Skeletal muscle cell (primary cell): ENCODE data around the gene N4BP3.
"Not testable (repeated sequence)": the region's sequence is repeated elsewhere in the genome, so short reads cannot be mapped to it uniquely, and the experiment has no call there.

Experiments
- DNase-seq: peaks from one replicate; pipeline ENCODE4 v3.0.0-alpha.2; 2010; ENCODE audit warnings: low read depth
- H3K4me3 ChIP-seq: 2 replicates; pipeline ENCODE4 v1.5.1; 2011; ENCODE audit warnings: low read depth, mild to moderate bottlenecking, control low read depth, low read length, moderate library complexity

Gene N4BP3

GRCh38 chr5:178113141-178113787, at the start of gene N4BP3:
Gene N4BP3, plus strand, starts transcription at chr5:178113532. Its CDS starts 6,052 bp downstream, at chr5:178119584.
- H3K4me3 ChIP-seq = peak within 1 kb of the TSS; percentile 46
- no peak for DNase-seq

- H3K4me3 ChIP-seq = no peak overlapping the region
Measured at GRCh38 chr5:178067755-178068154, 45.6 kb upstream of the N4BP3 start.

GRCh38 chr5:178068293-178068692, 45.0 kb upstream of the N4BP3 start:
- no peak overlapping the region for H3K4me3 ChIP-seq
- no peak for DNase-seq

More at GRCh38 chr5:178067755-178068154, 45.6 kb upstream of the N4BP3 start:
- DNase-seq = no peak

GRCh38 chr5:178069909-178070308, 43.4 kb upstream of the N4BP3 start:
- DNase-seq = no peak
- H3K4me3 ChIP-seq = no peak overlapping the region

GRCh38 chr5:178071108-178071507, 42.2 kb upstream of the N4BP3 start:
- no peak overlapping the region for H3K4me3 ChIP-seq
- no peak for DNase-seq

- no peak overlapping the region for H3K4me3 ChIP-seq
- DNase-seq = no peak
Measured at GRCh38 chr5:178072749-178073148, 40.6 kb upstream of the N4BP3 start.

- no peak for DNase-seq
- H3K4me3 ChIP-seq = no peak overlapping the region
Measured at GRCh38 chr5:178074266-178074952, 38.9 kb upstream of the N4BP3 start.

- H3K4me3 ChIP-seq, DNase-seq: not testable (repeated sequence)
Measured at GRCh38 chr5:178076965-178077364, 36.4 kb upstream of the N4BP3 start.

- DNase-seq = no peak
- H3K4me3 ChIP-seq = no peak overlapping the region
Measured at GRCh38 chr5:178077751-178078150, 35.6 kb upstream of the N4BP3 start.

- DNase-seq = no peak
Measured at GRCh38 chr5:178078197-178079010, 34.9 kb upstream of the N4BP3 start.

GRCh38 chr5:178080056-178080455, 33.3 kb upstream of the N4BP3 start:
- H3K4me3 ChIP-seq = no peak overlapping the region
- DNase-seq = no peak

More at GRCh38 chr5:178078197-178079010, 34.9 kb upstream of the N4BP3 start:
- no peak overlapping the region for H3K4me3 ChIP-seq

GRCh38 chr5:178080618-178081410, 32.5 kb upstream of the N4BP3 start:
- no peak for DNase-seq
- no peak overlapping the region for H3K4me3 ChIP-seq

- H3K4me3 ChIP-seq = no peak overlapping the region
- no peak for DNase-seq
Measured at GRCh38 chr5:178081571-178082243, 31.6 kb upstream of the N4BP3 start.

GRCh38 chr5:178083922-178084321, 29.4 kb upstream of the N4BP3 start:
- H3K4me3 ChIP-seq = no peak overlapping the region
- DNase-seq = no peak

- no peak for DNase-seq
- H3K4me3 ChIP-seq = no peak overlapping the region
Measured at GRCh38 chr5:178085316-178085715, 28.0 kb upstream of the N4BP3 start.

GRCh38 chr5:178086266-178086665, 27.1 kb upstream of the N4BP3 start:
- DNase-seq = no peak
- H3K4me3 ChIP-seq = no peak overlapping the region

GRCh38 chr5:178087199-178087598, 26.1 kb upstream of the N4BP3 start:
- H3K4me3 ChIP-seq = not testable (repeated sequence)

GRCh38 chr5:178090856-178091255, 22.5 kb upstream of the N4BP3 start:
- no peak overlapping the region for H3K4me3 ChIP-seq
- no peak for DNase-seq

More at GRCh38 chr5:178087199-178087598, 26.1 kb upstream of the N4BP3 start:
- DNase-seq = not testable (repeated sequence)

GRCh38 chr5:178093134-178093533, 20.2 kb upstream of the N4BP3 start:
- DNase-seq = no peak
- no peak overlapping the region for H3K4me3 ChIP-seq
